Fibroblast of peridontal ligament (primary cell): ENCODE measurements around the gene IL12B.
"Not testable (repeated sequence)": the region's sequence is repeated elsewhere in the genome, so short reads cannot be mapped to it uniquely, and the experiment has no call there.

ENCODE experiments used
- DNase-seq: peaks from one replicate; pipeline ENCODE4 v3.0.0-alpha.2; 2010; ENCODE audit errors: extremely low read depth

The IL12B gene

DNA sequence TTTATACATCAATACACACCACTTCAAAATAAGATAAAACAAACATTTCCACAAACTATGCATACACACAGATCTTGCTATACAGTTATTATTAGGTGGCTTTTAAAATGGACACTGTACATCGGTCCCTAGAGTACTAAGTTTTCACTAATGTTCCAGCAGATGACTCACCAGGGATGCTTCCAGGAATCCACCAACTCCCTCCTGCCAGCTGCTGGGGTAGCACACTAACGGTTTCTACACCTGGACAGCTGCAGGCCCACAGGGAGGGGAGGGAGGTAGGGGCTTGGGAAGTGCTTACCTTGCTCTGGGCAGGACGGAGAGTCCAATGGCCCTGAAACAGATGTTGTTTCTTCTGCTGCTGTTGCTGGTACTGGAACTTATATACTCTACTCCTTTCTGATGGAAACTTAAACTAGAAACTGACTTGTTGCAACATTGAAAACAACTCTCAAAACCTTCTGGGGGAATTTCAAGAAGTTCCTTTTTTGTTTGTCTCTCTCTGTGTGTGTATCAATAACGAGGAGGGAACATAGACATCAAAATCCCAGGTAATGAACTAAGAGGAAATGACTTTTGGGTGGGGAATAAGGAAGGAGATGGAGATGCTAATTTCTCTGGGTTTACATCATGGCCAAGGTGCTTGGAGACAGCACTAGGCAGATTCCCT, at the start of gene IL12B:
Gene IL12B (minus strand): TSS at position 357 of the 670 bp plus-strand sequence. CDS start 3,705 bp downstream, outside the sequence.
- DNase-seq, result peak; percentile 24

DNA sequence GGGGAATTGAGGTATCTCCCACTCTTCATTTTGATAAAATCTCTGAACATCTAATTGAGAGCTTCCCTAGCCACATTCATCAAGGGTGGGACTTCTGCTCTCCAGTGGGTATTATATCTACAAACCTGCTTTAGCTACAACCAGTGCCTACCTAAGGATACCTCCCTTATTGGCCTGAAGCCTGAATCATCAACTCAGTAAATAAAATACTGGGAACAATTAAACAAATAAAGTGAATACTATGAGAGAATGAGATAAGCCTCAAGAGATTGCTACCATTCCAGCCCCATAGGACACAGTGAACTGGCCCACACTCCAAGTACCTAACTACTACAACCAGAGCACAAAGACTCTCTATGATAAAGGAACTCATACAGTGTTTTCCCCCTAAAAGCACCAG, 47.4 kb upstream of the IL12B start:
- no peak for DNase-seq

DNA sequence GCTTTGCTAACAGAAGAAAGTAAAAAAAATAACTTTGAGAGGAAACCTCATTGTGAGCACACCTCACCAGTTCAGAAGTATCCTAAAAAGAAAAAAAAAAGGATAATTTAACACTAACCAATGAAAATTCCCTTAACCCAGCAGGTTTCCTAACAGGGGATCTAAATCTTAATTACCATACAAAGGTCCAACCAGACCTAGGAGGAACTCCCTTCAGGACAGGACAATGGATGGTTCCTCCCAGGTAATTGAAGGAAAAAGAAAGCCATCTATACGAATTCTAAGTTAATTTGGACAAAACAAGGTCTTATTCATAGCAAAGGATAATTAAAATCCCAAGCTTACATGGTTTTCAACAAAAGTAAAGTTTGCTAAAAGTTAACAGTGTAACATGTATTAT, 37.6 kb upstream of the IL12B start:
- DNase-seq, result not testable (repeated sequence)

DNA sequence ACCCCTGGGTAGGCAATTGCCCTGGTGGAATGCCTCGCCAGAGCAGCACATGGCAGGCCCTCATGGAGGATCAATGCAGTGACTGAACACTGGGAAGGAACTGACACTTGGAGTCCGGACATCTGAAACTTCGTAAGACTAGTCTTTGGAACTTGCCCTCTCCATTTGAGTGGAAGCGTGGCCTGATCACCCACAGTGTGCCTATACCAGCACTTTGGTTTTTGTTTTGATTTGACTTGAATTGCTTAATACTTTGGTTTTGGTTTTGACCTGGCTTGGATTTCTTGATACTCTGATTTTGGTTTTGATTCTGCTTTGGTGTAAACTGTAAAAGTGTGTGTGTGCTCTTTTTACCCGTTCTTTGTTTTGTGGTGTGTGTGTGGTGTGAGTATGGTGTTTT, 36.5 kb upstream of the IL12B start:
- not testable (repeated sequence) for DNase-seq

DNA sequence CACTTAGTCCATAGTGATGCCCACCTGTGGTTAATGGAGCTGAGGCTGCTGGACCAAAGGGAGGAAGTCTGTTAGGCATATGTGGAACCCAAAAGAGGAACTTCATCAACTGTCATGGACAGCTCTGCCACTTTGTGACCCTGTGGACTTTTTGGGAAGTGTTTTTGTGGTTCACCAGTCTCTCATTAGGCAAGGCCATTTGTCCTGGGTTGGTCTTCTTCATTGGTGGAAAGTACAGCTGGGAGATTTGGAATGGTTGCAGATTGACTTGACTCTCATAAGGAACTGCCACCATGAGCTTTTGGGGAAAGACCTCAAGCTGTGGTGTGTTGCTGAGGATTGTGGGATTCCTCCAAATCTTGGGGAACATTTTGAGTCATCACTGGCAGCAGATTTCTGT, 31.9 kb upstream of the IL12B start:
- no peak for DNase-seq

DNA sequence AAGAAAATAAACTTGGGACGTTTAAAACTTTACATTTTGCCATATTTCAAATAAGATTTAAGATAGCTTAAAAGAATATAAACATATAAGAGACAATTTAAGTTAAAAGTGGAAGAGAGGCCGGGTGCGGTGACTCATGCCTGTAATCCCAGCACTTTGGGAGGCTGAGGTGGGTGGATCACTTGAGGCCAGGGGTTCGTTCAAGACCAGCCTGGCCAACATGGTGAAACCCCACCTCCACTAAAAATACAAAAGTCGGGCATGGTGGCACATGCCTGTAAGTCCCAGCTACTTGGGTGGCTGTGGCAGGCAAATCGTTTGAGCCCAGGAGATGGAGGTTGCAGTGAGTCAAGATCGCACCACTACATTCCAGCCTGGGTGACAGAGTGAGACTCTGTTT, 29.6 kb upstream of the IL12B start:
- DNase-seq, result not testable (repeated sequence)

DNA sequence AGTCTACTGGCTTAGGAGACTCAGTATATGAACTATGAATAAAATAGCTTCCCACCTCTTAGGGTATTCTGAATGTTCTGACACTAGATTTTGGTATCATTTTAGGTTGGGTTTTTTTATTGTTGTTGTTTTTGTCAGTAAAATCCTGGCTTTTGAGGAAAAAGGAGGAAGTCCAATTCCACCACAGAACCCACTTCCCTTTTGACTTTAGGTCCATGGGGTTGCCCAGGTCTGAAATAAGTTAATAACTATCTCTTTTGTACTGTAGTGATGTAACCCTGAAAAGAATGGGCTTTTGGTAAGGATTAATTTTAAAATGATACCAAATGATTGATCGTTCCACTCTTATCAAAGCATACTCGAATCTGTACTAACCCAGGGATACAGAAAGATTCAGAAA, 29.1 kb upstream of the IL12B start:
- DNase-seq, result no peak

DNA sequence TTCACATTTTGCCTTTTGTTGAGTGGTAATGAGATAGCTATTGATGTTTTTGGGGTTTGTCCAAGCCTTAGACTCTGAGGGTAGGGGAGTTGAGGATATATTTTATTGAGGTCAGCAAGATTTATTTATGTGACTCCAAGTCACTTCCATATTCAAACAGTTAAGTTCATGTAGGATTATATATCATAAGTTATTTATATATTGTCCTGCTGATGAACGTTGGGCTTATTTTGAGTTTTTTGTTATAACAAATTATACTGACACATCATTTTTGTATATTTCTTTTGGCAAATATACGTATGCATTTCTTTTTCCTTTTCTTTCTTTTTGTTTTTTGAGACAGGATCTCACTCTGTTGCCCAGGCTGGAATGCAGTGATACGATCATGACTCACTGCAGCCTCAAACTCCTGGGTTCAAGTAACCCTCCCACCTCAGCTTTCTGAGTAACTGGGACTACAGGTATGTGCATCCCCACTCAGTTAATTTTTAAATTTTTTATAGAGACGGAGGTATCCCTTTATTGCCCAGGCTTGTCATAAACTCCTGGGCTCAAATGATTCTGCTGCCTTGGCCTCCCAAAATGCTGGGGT, 23.5 kb upstream of the IL12B start:
- DNase-seq, result peak; percentile 47

DNA sequence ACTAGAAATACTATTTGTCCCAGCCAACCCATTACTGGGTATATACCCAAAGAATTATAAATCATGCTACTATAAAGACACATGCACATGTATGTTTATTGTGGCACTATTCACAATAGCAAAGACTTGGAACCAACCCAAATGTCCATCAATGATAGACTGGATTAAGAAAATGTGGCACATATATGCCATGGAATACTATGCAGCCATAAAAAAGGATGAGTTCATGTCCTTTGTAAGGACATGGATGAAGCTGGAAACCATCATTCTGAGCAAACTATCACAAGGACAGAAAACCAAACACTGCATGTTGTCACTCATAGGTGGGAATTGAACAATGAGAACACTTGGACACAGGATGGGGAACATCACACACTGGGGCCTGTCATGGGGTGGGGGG, 20.4 kb upstream of the IL12B start:
- not testable (repeated sequence) for DNase-seq

DNA sequence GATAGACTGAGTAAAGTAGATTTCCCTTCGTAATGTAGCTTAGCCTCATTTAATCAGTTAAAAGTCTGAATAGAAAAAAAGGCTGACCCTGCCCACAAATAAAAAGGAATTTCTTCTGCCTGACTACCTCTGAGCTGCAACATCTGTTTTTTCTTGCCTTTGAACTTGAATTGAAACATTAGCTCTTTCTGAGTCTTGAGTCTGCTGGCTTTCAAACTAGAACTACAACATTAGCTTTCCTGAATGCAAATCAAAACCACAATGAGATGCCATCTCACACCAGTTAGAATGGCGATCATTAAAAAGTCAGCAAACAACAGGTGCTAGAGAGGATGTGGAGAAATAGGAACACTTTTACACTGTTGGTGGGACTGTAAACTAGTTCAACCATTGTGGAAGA, 19.9 kb upstream of the IL12B start:
- not testable (repeated sequence) for DNase-seq

DNA sequence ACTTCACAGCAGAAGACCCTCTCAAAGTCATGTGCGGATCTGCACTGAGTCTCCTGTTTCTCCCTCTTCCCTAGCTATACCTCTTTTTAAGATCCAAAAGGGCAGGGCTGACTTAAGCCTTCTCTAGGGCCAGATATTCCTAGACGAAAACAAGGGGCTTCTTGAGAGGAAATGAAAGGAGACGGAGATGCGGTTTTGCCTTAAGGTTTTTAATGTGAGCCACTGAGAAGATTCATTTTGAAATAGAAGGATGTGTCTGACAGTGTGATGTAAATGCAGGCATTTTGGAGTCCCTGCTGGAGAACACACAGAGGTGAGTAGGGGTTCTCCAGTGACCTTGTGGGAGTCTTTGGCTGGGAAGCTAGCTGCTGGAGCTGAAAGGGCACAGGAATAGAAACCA, 15.6 kb upstream of the IL12B start:
- no peak for DNase-seq

DNA sequence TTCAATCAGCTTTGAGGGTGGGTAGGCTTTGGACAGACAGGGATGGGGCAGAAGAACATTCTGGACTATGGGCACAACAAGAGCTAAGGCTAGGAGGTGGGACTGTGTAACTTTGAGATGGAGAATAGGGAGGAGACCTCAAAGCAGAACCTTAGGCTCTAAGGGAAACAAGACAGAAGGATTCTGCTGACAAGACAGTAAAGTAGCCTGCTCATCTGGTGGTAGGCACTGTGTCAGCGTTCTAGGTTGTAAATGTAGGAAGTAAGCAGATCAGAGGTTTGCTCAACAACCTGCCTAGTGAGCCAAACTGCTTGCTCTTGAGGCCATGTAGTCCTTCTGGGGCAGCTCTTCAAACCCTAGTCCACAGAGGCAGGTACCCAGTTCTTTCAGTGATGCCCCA, 15.0 kb upstream of the IL12B start:
- DNase-seq, result no peak

DNA sequence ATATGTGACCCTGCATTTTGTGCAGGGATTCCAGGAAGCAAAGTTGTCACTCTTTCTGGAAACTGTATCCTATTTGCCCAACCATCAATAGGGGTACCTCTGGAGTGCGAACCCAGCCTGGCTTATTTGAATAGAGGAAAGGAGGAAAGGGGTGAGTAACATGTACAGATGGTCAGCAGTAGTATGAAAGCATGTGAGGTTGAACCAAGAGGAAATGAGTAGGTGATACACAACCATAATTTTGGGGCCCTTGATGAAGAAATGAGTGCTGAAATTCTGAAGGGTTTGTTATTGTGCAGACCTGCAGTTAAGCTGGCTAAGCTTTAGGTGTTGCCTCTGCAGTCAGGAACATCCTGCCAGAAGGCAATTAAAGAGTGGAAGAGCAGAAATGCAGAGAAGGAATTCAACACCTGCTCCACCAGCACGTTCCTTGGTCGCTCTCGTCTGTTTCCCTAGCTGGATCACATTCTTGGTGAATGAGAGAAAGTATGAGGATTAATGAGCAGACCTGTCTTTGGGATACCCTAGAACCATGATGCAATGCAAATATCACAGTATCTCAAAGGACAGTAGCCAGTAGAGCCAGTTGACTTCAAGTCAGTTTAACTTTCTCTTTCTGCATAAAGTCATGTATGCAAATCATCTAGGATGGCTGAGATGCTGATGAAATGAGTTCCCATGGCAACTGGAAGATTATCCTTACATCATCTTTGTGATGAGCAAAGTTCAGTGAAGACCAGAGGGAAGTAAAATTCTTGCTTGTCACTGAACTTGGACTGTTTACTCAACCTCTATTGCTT, 13.2 kb upstream of the IL12B start:
- no peak for DNase-seq

DNA sequence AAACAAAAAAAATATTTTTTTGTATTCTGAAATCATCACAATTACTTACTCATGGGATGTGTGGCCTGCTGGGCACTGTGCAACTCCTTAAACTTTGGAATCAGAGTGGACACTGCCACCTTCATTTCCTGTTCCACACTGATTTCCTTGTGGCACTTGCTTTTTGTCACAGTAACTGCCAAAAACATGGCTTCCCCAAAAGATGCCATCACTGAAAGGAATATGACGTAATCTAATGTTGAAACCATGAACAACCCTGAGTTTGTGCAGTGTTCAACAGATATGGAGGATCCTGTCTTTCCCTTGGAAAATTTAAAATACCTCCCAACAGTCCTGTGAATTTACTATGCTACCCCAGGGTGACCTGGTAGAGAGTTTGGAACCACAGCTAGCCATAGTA, 12.6 kb upstream of the IL12B start:
- DNase-seq, result no peak

DNA sequence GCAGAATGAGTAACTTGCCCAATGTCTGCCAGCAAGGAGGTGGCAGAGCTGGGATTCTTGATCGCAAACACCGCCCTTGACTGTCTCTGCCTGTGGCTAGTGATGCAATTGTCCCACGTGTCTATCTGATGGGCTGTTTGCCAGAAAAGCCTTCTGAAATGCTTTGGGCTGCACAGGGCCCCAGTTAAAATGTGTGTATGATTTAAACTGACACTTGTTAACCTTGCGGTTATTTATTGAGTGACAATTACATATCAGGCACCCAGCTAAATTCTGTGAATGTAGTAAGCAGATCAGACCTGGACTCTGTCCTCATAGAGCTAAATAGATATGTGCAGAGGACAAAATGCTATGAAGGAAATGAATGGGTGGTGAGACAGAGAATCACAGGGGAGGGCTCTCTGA, 11.6 kb upstream of the IL12B start:
- peak; percentile 50 for DNase-seq

DNA sequence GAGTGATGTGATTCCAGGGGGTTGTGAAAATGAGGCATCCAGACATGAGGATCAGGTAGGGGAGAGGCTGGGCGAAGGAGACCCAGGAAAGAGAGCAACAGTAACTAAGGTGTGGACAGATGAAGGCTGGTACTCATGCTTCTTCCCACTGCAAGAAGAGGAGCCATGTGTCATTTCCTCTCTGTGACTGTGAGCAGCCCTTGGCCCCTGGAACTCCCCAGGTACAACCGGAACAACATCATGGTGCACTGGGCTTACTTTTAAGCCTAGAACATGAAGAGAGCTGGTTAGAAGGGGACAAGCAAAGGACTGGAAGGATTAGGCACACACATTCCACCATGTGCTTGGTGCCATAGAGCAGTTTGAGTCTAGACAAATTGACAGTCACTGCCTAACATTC, 10.9 kb upstream of the IL12B start:
- DNase-seq, result no peak

DNA sequence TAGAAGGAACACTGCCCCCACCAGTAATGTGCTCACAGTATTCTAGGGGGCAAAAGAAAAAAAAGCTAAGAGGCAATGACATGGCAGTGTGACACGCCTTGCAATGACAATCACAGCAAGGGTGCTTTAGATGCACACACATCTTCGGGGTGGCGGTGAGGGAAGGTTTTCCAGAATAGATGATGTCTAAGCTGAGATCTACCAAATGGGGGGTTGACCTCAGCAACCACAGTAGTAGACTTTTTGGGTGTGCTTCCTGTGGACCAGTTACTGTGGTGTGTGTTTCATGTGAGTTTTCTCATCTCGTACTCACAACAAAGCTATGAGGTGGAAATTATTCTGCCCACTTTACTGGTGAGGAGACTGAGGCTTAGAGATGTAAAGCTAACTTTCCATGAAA, 10.2 kb upstream of the IL12B start:
- no peak for DNase-seq

DNA sequence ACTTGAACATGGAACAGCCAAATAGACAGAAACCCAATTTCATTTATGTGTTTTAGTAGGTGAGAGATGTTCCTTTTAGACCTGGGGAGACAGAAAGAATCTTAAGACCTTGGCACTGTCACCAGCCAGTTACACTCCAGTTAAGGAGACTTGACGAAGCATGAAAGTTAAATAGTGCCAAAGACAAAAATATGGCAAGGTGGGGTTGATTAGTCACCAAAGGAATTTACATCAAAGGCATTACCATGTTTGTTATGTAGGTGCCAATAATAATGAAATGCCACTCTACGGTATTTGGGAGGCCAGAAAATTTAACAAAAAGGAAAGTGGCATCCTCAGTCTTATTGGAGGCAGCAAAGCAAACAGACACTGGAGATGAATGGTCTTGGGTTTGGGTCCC, 9.2 kb upstream of the IL12B start:
- DNase-seq, result no peak

DNA sequence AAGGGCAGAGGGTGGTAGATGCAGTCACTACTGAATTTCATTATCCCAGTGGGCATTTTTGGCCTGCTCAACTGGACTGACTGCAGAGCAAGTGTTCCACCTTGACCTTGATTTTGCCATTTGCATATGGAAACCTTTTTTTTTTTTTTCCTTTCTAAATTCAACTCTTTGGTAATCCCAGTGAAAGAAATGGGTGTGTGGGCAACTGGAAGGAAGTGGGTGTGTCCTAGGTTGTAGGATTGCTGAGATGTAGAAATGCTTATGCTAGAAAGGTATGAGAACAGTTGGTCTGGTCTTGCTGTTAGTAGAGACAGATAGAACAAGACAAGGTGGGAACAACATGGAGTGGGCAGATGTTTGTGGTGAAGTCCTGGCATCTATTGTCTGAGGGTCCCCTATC, 7.8 kb upstream of the IL12B start:
- no peak for DNase-seq

DNA sequence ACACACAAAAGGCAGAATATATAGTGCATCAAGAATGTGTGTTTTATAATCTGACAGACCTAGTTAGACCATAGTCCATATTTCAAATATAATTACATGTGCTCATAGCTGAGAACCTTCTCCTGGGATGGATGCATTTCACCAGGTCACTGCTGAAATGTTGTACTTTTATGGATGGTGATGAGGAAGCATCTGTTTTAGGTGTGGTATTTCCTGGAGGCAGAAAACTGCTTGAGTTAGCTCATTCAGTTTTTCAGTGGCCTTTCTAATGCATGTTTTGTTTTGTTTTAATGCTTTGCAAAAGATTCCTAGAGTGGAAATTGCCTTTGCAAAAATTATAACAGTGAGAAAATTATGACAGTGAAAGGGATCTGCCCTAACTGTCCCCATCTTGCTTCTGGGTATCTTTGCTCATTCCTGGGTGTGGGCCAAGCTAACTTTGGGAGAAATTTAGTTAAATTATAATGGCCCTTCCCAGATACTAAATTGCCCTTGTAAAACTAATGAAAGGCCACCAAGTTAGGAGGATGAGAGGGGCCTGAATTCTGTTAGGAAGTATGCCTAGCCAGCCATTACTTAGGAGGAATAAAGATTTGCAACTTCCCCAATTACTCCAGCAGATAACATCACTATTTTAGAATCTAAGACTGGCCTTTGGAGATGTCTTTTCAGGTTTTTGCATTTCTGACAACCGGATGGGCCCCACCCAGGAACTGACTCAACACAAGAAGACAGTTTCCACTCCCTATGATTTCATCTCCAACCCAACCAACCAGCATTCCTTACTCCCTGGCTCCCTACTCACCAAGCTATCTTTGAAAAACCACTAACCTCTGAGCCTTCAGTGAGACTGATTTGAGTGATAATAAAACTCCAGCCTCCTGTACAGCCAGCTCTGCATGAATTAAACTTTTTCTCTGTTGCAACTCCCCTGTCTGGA, 7.0 kb upstream of the IL12B start:
- peak; percentile 45 for DNase-seq

DNA sequence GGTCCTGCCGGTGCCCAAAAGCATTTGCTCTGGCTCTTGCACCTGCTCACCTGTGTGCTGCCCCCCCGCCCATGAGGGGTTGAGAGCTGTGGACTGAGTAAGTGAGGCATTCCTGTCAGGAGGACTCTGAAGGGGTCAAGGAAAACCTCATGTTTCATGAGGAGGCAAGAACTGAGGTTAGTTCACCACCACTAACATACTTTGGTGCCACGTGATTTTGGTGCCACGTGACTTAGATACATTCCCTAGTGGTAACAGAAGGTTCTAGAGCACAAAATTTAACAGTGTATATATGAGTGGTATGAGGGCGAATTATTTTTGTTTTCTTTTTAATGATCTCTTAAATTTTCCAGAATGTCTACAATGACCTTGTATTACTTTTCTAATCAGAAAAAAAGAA, 6.3 kb upstream of the IL12B start:
- DNase-seq, result no peak

DNA sequence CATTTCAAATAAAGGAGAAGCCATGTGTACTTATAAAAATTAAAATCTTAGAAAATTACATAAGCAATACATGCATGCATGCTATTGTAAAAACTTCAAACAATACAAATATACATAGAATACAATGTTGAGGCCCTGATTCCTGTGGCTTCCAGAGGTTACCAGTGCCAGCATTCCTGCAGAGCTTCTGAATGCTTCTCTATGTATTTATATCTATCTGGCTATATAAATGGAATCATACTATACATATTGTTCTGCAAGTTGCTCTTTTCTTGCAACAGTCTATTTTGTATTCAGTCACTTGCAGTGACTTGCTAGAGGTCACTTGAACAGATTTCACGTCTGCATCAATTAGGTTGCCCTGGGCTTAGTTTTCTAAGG, 3.2 kb upstream of the IL12B start:
- peak; percentile 32 for DNase-seq
